Choroid plexus epithelial cell (primary cell): Measurements from ENCODE around the gene DHRS3.
"Not testable (repeated sequence)": the region's sequence is repeated elsewhere in the genome, so short reads cannot be mapped to it uniquely, and the experiment has no call there.

Experiments used
- DNase-seq: peaks from one replicate; pipeline ENCODE4 v3.0.0-alpha.2; 2010; ENCODE audit warnings: low read depth
- H3K4me3 ChIP-seq: 2 replicates; pipeline ENCODE4 v1.5.1; 2011; ENCODE audit warnings: low read depth, mild to moderate bottlenecking, control low read depth, low read length, moderate library complexity
- CTCF ChIP-seq: conservative IDR thresholded peaks from 2 replicates; pipeline ENCODE4 v1.5.1; 2011; ENCODE audit warnings: low read depth, mild to moderate bottlenecking, control low read depth, inconsistent platforms, low read length, moderate library complexity

Gene DHRS3

GRCh38 chr1:12617901-12618660, at the start of gene DHRS3:
Gene DHRS3 (minus strand): TSS chr1:12618210. CDS start chr1:12617348, 862 bp downstream.
- DNase-seq, result peak; percentile 94
- peak within 1 kb of the TSS; percentile 93 for H3K4me3 ChIP-seq
- no peak for TF ChIP-seq CTCF

- peak; percentile 41 for DNase-seq
- H3K4me3 ChIP-seq, result no peak overlapping the region
- TF ChIP-seq CTCF, result no peak
These were observed 48.2 kb upstream of the DHRS3 start for GRCh38 chr1:12666141-12666735.

GRCh38 chr1:12665511-12665910, 47.5 kb upstream of the DHRS3 start:
- no peak for TF ChIP-seq CTCF

GRCh38 chr1:12662556-12662955, 44.5 kb upstream of the DHRS3 start:
- TF ChIP-seq CTCF, result no peak
- DNase-seq, result no peak
- no peak overlapping the region for H3K4me3 ChIP-seq

More at GRCh38 chr1:12665511-12665910, 47.5 kb upstream of the DHRS3 start:
- peak; percentile 19 for DNase-seq
- H3K4me3 ChIP-seq, result no peak overlapping the region

GRCh38 chr1:12661606-12662219, 43.7 kb upstream of the DHRS3 start:
- no peak overlapping the region for H3K4me3 ChIP-seq
- no peak for DNase-seq
- no peak for TF ChIP-seq CTCF

- peak; percentile 86 for DNase-seq
- H3K4me3 ChIP-seq, result no peak overlapping the region
- TF ChIP-seq CTCF, result peak; percentile 97
These were observed 40.8 kb upstream of the DHRS3 start for GRCh38 chr1:12658531-12659453.

GRCh38 chr1:12657885-12658512, 40.0 kb upstream of the DHRS3 start:
- not testable (repeated sequence) for H3K4me3 ChIP-seq, DNase-seq
